Stomach (tissue), 9 donors: ENCODE data around the gene WNT16. TPM values are rescaled to one million over a fixed set of nuclear protein-coding genes. Genes with fewer than 3 reads are reported as not detected.

ENCODE experiments used
- DNase-seq, 2 donors: peaks; one replicate each; pipeline versions ENCODE4 v3.0.0 to v3.0.0-alpha.2; 2013 to 2019
- H3K27ac ChIP-seq, 5 donors: fragments of 200-600 bp in 4 of 5; sonication (generic) in 4 of 5; one replicate each; pipeline ENCODE4 v1.5.1; 2013 to 2019; ENCODE audit warnings: mild to moderate bottlenecking in 1 of 5, moderate library complexity in 1 of 5
- H3K27me3 ChIP-seq, 3 donors: fragments of 200-600 bp; sonication (generic); one replicate each; pipeline ENCODE4 v1.5.1; 2017 to 2019; ENCODE audit warnings: mixed run types in 1 of 3
- H3K36me3 ChIP-seq, 4 donors: fragments of 200-600 bp; sonication (generic); 1 replicate in 3 of 4; 2 replicates in 1 of 4; pipeline ENCODE4 v1.5.1; 2016 to 2019
- H3K4me1 ChIP-seq, 4 donors: fragments of 200-600 bp; sonication (generic); one replicate each; pipeline ENCODE4 v1.5.1; 2016 to 2019
- H3K4me3 ChIP-seq, 4 donors: fragments of 200-600 bp; sonication (generic) in 3 of 4; one replicate each; pipeline ENCODE4 v1.5.1; 2016 to 2019; ENCODE audit warnings: mild to moderate bottlenecking in 1 of 4
- H3K9me3 ChIP-seq, 4 donors: fragments of 200-600 bp; sonication (generic); one replicate each; pipeline ENCODE4 v1.5.1; 2016 to 2019
- EP300 ChIP-seq: sonication (generic); formaldehyde crosslinking; IDR thresholded peaks from one replicate; pipeline ENCODE4 v1.6.1; 2017; ENCODE audit warnings: antibody characterized with exemption
- POLR2A ChIP-seq, 4 donors: fragments of 450-650 bp; IDR thresholded peaks; one replicate each; pipeline ENCODE4 v1.6.1; 2016; ENCODE audit warnings: antibody characterized with exemption in 4 of 4, control low read depth in 2 of 4, mild to moderate bottlenecking in 1 of 4, moderate library complexity in 1 of 4
- POLR2AphosphoS5 ChIP-seq, 3 donors: sonication (generic); formaldehyde crosslinking; IDR thresholded peaks; one replicate each; pipeline ENCODE4 v1.6.1; 2016; ENCODE audit warnings: antibody characterized with exemption in 3 of 3
- WGBS, 5 donors: extraction: QIAGEN DNeasy Blood & Tissue Kit in 3 of 5; methylation state at CpG; one replicate each; pipeline versions ENCODE4 v1.1.5 to v1.1.7; 2013 to 2018; 5-methylcytosine and 5-hydroxymethylcytosine counted together
- intact Hi-C: fragments of 100-400 bp; cut with DNase I; formaldehyde crosslinking; loops from one replicate; pipeline ENCODE4 v1.15.1; 2023; ENCODE audit warnings: low total_unique reads
- polyA plus RNA-seq, 3 donors: library from polyadenylated mRNA; stranded (reverse); fragments of 200-250 nt; gene quantifications; one replicate each; pipeline ENCODE4 v1.2.3, GENCODE V29; 2013
- total RNA-seq, 5 donors: library from RNA; depleted of rRNA; stranded (reverse); fragments of >200 nt; gene quantifications; one replicate each; pipeline versions ENCODE4 v1.1.0 to v1.2.3, GENCODE V29; 2014 to 2016
- TF ChIP-seq, protein P1 (sequence below), 7 experiments: fragments of 450-650 bp in 4 of 7; fragments of 200-600 bp in 3 of 7; sonication (generic) in 3 of 7; IDR thresholded peaks; one replicate each; pipeline ENCODE4 v1.5.1; 2016 to 2019; ENCODE audit warnings: antibody characterized with exemption in 7 of 7, control low read depth in 2 of 7, mild to moderate bottlenecking in 1 of 7
- donor health status: healthy with polysubstance abuse.
- donor health status: Bipolar disorder and iron deficiency.
- donor health status: healthy.

Gene WNT16
- total and polyA plus RNA-seq, 8 donors: 0.05 to 0.37 TPM; not detected in 6

DNA sequence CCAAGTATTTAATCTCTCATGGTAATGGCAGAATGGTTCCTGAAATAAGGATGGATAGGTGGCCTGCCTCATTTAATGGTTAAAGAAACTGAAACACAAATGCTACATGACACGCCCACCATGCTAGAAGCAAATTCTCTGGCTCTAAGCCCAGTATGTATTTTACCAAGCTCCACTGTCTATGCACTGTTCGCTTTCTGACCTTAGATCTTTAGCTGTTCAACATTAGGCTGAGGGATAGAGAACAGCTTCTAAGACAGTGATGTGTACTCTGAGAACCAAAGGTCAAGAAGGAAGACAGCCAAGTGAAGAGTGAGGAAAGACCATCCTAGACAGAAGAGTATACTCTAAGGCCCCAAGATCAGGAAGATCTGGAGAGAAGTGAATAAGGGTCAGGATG lies 40.7 kb downstream of the WNT16 start:
- peak overlapping the region in 2 of 5 donors; percentile 44 to 56 for H3K27ac ChIP-seq
- no peak overlapping the region for H3K4me3 ChIP-seq
- H3K4me1 ChIP-seq: peaks cover 0 to 41% (median 25%) of the 10 kb centered on the region in 4 donors
- H3K36me3 ChIP-seq: peaks cover 0 to 40% (median 13%) of the 10 kb centered on the region in 4 donors
- H3K27me3 ChIP-seq: no peaks in the 10 kb centered on the region
- TF ChIP-seq POLR2A (IDR thresholded peaks at IDR 0.05) (no peak), EP300 (no peak), POLR2AphosphoS5 (IDR thresholded peaks at IDR 0.05) (no peak)
- TF ChIP-seq, protein P1, sequence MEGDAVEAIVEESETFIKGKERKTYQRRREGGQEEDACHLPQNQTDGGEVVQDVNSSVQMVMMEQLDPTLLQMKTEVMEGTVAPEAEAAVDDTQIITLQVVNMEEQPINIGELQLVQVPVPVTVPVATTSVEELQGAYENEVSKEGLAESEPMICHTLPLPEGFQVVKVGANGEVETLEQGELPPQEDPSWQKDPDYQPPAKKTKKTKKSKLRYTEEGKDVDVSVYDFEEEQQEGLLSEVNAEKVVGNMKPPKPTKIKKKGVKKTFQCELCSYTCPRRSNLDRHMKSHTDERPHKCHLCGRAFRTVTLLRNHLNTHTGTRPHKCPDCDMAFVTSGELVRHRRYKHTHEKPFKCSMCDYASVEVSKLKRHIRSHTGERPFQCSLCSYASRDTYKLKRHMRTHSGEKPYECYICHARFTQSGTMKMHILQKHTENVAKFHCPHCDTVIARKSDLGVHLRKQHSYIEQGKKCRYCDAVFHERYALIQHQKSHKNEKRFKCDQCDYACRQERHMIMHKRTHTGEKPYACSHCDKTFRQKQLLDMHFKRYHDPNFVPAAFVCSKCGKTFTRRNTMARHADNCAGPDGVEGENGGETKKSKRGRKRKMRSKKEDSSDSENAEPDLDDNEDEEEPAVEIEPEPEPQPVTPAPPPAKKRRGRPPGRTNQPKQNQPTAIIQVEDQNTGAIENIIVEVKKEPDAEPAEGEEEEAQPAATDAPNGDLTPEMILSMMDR (IDR thresholded peaks at IDR 0.05): no peak
- H3K9me3 ChIP-seq: no peaks in the 10 kb centered on the region
- intact Hi-C loops: no loop called here
- DNase-seq: peak in 1 of 2 donors; percentile 63
- 13 to 35% (median 21%) methylated on average over 2 of the region's 2 CpGs for WGBS, 5 donors

DNA sequence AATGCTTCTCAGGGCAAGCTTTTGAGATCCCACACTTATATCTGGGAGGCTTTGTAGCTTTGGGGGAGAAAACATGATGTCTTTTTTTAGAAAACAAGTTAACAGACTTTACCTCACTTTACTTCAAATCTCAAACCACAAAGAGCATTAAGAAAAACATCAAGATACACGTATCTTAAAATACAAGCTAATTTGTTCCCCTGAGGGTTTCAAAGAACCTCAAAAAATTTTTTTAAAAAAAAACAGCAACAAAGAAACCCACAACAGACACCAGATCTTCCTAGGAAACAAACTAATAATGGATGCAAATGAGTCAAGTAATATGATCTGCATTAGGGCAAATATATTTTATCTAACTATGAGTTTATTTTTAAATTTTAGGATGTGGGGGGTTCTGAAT lies 42.6 kb downstream of the WNT16 start:
- 56 to 83% (median 69%) methylated on average over 1 of the region's 1 CpG for WGBS, 5 donors
- Histone ChIP-seq H3K27me3 (no peaks in the 10 kb centered on the region), H3K4me1 (peaks cover 0 to 41% (median 25%) of the 10 kb centered on the region in 4 donors), H3K36me3 (peaks cover 0 to 48% (median 29%) of the 10 kb centered on the region in 4 donors), H3K9me3 (no peaks in the 10 kb centered on the region), H3K4me3 (no peak overlapping the region), H3K27ac (no peak overlapping the region)
- DNase-seq: no peak
- TF ChIP-seq POLR2AphosphoS5 (IDR thresholded peaks at IDR 0.05): no peak
- TF ChIP-seq POLR2A (IDR thresholded peaks at IDR 0.05): no peak
- intact Hi-C loops: no loop called here

DNA sequence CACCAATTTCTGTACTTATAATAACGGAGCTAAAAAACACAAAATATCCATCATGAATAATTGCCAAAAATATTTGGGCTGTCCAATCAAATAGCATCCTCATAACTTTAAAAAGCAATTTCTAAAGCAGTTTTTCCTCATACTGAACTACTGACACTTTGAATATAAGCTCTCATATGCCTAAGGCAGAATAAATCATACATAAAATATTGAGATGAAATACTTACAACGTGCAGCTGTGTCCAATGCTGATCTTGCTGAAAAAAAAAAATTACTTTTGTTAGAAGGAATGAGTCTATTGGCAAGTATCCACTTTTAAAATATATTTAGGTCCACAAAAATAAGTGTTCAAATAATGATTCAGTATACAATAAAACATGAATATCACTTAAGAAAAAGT lies 43.1 kb downstream of the WNT16 start:
- DNase-seq: no peak
- TF ChIP-seq EP300: no peak
- TF ChIP-seq POLR2A (IDR thresholded peaks at IDR 0.05): no peak
- TF ChIP-seq, protein P1 (IDR thresholded peaks at IDR 0.05): no peak
- TF ChIP-seq POLR2AphosphoS5 (IDR thresholded peaks at IDR 0.05): no peak
- 63 to 81% (median 69%) methylated on average over 2 of the region's 2 CpGs for WGBS, 5 donors
- no peaks in the 10 kb centered on the region for H3K27me3 ChIP-seq
- H3K4me1 ChIP-seq: peaks cover 0 to 40% (median 23%) of the 10 kb centered on the region in 4 donors
- no peak overlapping the region for H3K4me3 ChIP-seq
- H3K36me3 ChIP-seq: peaks cover 2 to 51% (median 34%) of the 10 kb centered on the region in 4 donors
- no peak overlapping the region for H3K27ac ChIP-seq
- intact Hi-C loops: no loop called here
- no peaks in the 10 kb centered on the region for H3K9me3 ChIP-seq

DNA sequence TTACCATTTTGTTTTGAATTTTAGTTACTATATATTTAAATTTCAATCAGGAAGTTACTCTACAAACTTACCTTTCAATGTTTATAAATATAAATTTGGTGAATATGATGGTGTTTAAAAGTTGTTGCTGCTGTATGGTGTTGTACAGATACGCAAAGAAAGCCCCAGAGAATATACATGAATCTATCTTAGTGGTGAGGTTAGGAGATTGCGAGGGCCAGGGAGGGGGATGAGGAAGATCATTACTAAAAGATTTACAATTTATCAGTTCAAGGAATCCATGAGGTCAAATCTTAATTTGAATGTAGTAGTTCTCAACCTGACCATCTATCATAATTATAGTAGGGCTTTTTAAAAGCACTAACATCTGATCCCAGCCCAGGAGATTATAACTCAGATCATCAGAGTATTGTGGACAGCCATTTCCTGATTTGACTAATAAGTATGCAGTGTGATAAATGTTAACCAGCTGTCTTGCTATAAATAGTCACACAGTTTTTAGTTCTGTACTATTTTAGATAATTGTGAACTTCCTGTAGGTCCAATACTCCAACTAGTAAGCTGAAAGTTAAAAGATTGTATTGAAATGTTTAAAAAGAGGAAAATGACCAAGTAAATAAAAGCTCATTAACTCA lies 43.7 kb downstream of the WNT16 start:
- peaks cover 5 to 56% (median 40%) of the 10 kb centered on the region in 4 donors for H3K36me3 ChIP-seq
- TF ChIP-seq, protein P1 (IDR thresholded peaks at IDR 0.05): no peak
- TF ChIP-seq POLR2AphosphoS5 (IDR thresholded peaks at IDR 0.05) (no peak), POLR2A (IDR thresholded peaks at IDR 0.05) (no peak), EP300 (no peak)
- H3K27me3 ChIP-seq: no peaks in the 10 kb centered on the region
- WGBS, 5 donors: 82 to 92% (median 89%) methylated on average over 2 of the region's 2 CpGs
- intact Hi-C loops: no loop called here
- H3K4me3 ChIP-seq: no peak overlapping the region
- H3K9me3 ChIP-seq: no peaks in the 10 kb centered on the region
- DNase-seq: no peak
- H3K27ac ChIP-seq: peak overlapping the region in 3 of 5 donors; percentile 1 to 57 (median 11)
- peaks cover 0 to 36% (median 22%) of the 10 kb centered on the region in 4 donors for H3K4me1 ChIP-seq

DNA sequence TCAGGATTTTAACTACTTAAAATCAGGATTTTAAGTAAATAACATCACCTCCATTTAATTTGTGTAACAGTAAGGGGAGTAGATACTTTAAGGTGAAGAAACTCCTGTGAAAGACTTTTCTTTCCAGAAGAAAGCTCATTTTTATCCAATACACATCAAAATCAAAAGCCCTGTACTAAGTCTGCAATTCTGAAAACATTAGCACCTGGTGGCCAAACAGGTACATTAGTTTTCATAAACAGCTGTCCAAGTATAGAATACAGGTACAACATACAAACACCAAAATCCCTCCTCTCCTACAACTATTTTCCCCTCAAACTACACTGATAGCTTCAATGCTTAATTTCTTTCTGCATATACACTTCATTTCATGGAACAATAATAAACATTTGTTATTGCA lies 44.4 kb downstream of the WNT16 start:
- intact Hi-C loops: no loop called here
- H3K36me3 ChIP-seq: peaks cover 6 to 59% (median 42%) of the 10 kb centered on the region in 4 donors
- peaks cover 0 to 36% (median 22%) of the 10 kb centered on the region in 4 donors for H3K4me1 ChIP-seq
- no peaks in the 10 kb centered on the region for H3K27me3 ChIP-seq
- TF ChIP-seq POLR2AphosphoS5 (IDR thresholded peaks at IDR 0.05): no peak
- TF ChIP-seq, protein P1 (IDR thresholded peaks at IDR 0.05): peak in 1 of 7 experiments; percentile 24
- H3K9me3 ChIP-seq: no peaks in the 10 kb centered on the region
- H3K27ac ChIP-seq: peak overlapping the region in 2 of 5 donors; percentile 11 to 57
- DNase-seq: no peak
- no peak overlapping the region for H3K4me3 ChIP-seq
